SK-N-SH (cell line): Measurements from ENCODE around the gene CTDP1. TPM values are rescaled to one million over a fixed set of nuclear protein-coding genes. Genes with fewer than 3 reads are reported as not detected.

ENCODE experiments used
- CTCF ChIA-PET: fragments of 300-600, 350-600 bp; formaldehyde crosslinking; extraction: SDS; loops from one replicate; lab custom pipeline; 2021; lab: Yijun Ruan, JAX
- POLR2A ChIA-PET: fragments of 350-600 bp; sonication (Branson Sonifier 250); formaldehyde crosslinking; extraction: SDS; loops from one replicate; lab custom pipeline; 2020; ENCODE audit warnings: antibody characterized with exemption, inconsistent platforms; lab: Yijun Ruan, JAX
- DNase-seq: peaks from one replicate; pipeline ENCODE4 v3.0.0; 2012
- H2AFZ ChIP-seq: fragments of 200-600 bp; sonication (generic); 2 replicates; pipeline ENCODE4 v1.8.1; 2016; ENCODE audit warnings: antibody characterized with exemption, mild to moderate bottlenecking, low read depth
- H3F3A ChIP-seq: fragments of 200-600 bp; sonication (generic); replicated peaks from 2 replicates; pipeline ENCODE3; 2016; ENCODE audit warnings: antibody characterized with exemption, mild to moderate bottlenecking; ENCODE audit not compliant: insufficient read depth
- H3K27ac ChIP-seq, 2 experiments: fragments of 200-500 bp in 1 of 2; fragments of 200-600 bp in 1 of 2; sonication (Bioruptor generic) in 1 of 2; sonication (generic), shearing (Covaris generic) in 1 of 2; 2 replicates each; pipeline versions ENCODE4 v1.5.1 to v1.6.1; 2014 to 2016; ENCODE audit warnings: low read depth in 2 of 2, inconsistent platforms in 1 of 2, low read length in 1 of 2, mild to moderate bottlenecking in 1 of 2, mixed read lengths in 1 of 2
- H3K27me3 ChIP-seq: fragments of 200-600 bp; sonication (generic), shearing (Covaris generic); 2 replicates; pipeline ENCODE4 v1.6.1; 2016; ENCODE audit warnings: mixed run types; ENCODE audit not compliant: insufficient read depth
- H3K36me3 ChIP-seq, 2 experiments: fragments of 200-500 bp in 1 of 2; fragments of 200-600 bp in 1 of 2; sonication (Bioruptor generic) in 1 of 2; sonication (generic) in 1 of 2; replicated peaks in 1 of 2; 2 replicates each; pipeline versions ENCODE3 to v1.5.1; 2014 to 2016; ENCODE audit warnings: low read length in 1 of 2, mild to moderate bottlenecking in 1 of 2; ENCODE audit not compliant: insufficient read depth in 2 of 2, control insufficient read depth in 1 of 2
- H3K4me1 ChIP-seq, 2 experiments: fragments of 200-500 bp in 1 of 2; fragments of 200-600 bp in 1 of 2; sonication (Bioruptor generic) in 1 of 2; sonication (generic), shearing (Covaris generic) in 1 of 2; 2 replicates each; pipeline versions ENCODE4 v1.5.1 to v1.6.1; 2014 to 2016; ENCODE audit warnings: low read depth in 1 of 2, low read length in 1 of 2, mixed run types in 1 of 2; ENCODE audit not compliant: insufficient read depth in 2 of 2, control insufficient read depth in 1 of 2
- H3K4me2 ChIP-seq: fragments of 200-600 bp; sonication (generic), shearing (Covaris generic); 2 replicates; pipeline ENCODE4 v1.6.1; 2017; ENCODE audit warnings: mixed run types
- H3K4me3 ChIP-seq, 2 experiments: fragments of 200-500 bp in 1 of 2; fragments of 200-600 bp in 1 of 2; sonication (Bioruptor generic) in 1 of 2; sonication (generic), shearing (Covaris generic) in 1 of 2; 2 replicates each; pipeline versions ENCODE4 v1.5.1 to v1.8.1; 2014 to 2016; ENCODE audit warnings: low read depth in 2 of 2, inconsistent platforms in 1 of 2, low read length in 1 of 2, mild to moderate bottlenecking in 1 of 2, mixed read lengths in 1 of 2, moderate library complexity in 1 of 2
- H3K79me2 ChIP-seq: fragments of 200-600 bp; sonication (generic); 2 replicates; pipeline ENCODE4 v1.8.1; 2017; ENCODE audit warnings: mild to moderate bottlenecking; ENCODE audit not compliant: insufficient read depth
- H3K9ac ChIP-seq: fragments of 200-600 bp; sonication (generic); 2 replicates; pipeline ENCODE4 v1.6.1; 2017; ENCODE audit warnings: mixed run types
- H3K9me2 ChIP-seq: fragments of 200-600 bp; sonication (generic); 2 replicates; pipeline ENCODE4 v1.6.1; 2017; ENCODE audit warnings: mixed run types
- H3K9me3 ChIP-seq: fragments of 200-600 bp; sonication (generic); 2 replicates; pipeline ENCODE4 v1.6.1; 2017; ENCODE audit warnings: mixed run types, mild to moderate bottlenecking, moderate library complexity
- H4K20me1 ChIP-seq: fragments of 200-600 bp; sonication (generic); 2 replicates; pipeline ENCODE4 v1.6.1; 2017; ENCODE audit warnings: mild to moderate bottlenecking, mixed run types; ENCODE audit not compliant: insufficient read depth
- ELF1 ChIP-seq: IDR thresholded peaks from 2 replicates; pipeline ENCODE4 v1.4.0; 2012
- EP300 ChIP-seq, 2 experiments: IDR thresholded peaks; 2 replicates each; pipeline versions ENCODE4 v1.4.0 to v1.6.1; 2012; ENCODE audit warnings: borderline replicate concordance in 1 of 2, low read depth in 1 of 2, low read length in 1 of 2
- FOSL2 ChIP-seq: IDR thresholded peaks from 2 replicates; pipeline ENCODE4 v1.4.0; 2012; ENCODE audit warnings: low read depth, mild to moderate bottlenecking, moderate library complexity, borderline replicate concordance
- FOXJ3 ChIP-seq: sonication (generic); formaldehyde crosslinking; IDR thresholded peaks from 2 replicates; pipeline ENCODE4 v1.5.1; 2020; ENCODE audit warnings: mild to moderate bottlenecking, missing genetic modification reagents
- GATA2 ChIP-seq: sonication (generic); formaldehyde crosslinking; IDR thresholded peaks from 2 replicates; pipeline ENCODE4 v1.5.0; 2020; ENCODE audit warnings: mild to moderate bottlenecking, missing genetic modification reagents
- MAX ChIP-seq: IDR thresholded peaks from 2 replicates; pipeline ENCODE4 v1.4.0; 2012; ENCODE audit warnings: low read depth
- POLR2AphosphoS5 ChIP-seq: IDR thresholded peaks from 2 replicates; pipeline ENCODE4 v1.6.1; 2012; ENCODE audit warnings: low read depth, low read length
- REST ChIP-seq: IDR thresholded peaks from 2 replicates; pipeline ENCODE4 v1.6.1; 2012; ENCODE audit warnings: mild to moderate bottlenecking, low read depth, low read length, moderate library complexity
- SMC3 ChIP-seq: IDR thresholded peaks from 2 replicates; pipeline ENCODE4 v1.6.1; 2012; ENCODE audit warnings: low read depth, low read length, improper control_type of control experiment
- TEAD4 ChIP-seq: IDR thresholded peaks from 2 replicates; pipeline ENCODE4 v1.4.0; 2012; ENCODE audit warnings: mild to moderate bottlenecking, borderline replicate concordance; ENCODE audit not compliant: insufficient read depth
- USF1 ChIP-seq: IDR thresholded peaks from 2 replicates; pipeline ENCODE4 v1.4.0; 2012; ENCODE audit warnings: low read depth, borderline replicate concordance
- WGBS: methylation state at CpG from one replicate; pipeline ENCODE4 v1.1.6; 2017; ENCODE audit warnings: low lambda C conversion rate; 5-methylcytosine and 5-hydroxymethylcytosine counted together
- polyA plus RNA-seq, 3 experiments: library from polyadenylated mRNA; depleted of rRNA; stranded (reverse); fragments of >200 nt; gene quantifications; 2 replicates each; pipeline ENCODE4 v1.2.3, GENCODE V29; 2012

CTDP1 gene
- polyA plus RNA-seq, 1 of the 3 experiments (the other 2 are of a cell fraction) = 15.6 TPM

- Histone ChIP-seq H3K4me2 (no peak overlapping the region), H3K9me3 (no peaks in the 10 kb centered on the region), H2AFZ (no peak overlapping the region), H3F3A (no peaks in the 10 kb centered on the region), H3K79me2 (no peaks in the 10 kb centered on the region), H3K9me2 (no peaks in the 10 kb centered on the region), H3K4me1 (no peaks in the 10 kb centered on the region), H3K36me3 (peaks cover 19 to 31% of the 10 kb centered on the region in 2 experiments), H3K27ac (no peak overlapping the region), H3K4me3 (no peak overlapping the region), H3K27me3 (no peaks in the 10 kb centered on the region), H3K9ac (no peak overlapping the region), H4K20me1 (no peaks in the 10 kb centered on the region)
- TF ChIP-seq SMC3 (no peak), MAX (no peak), ELF1 (no peak), EP300 (IDR thresholded peaks at IDR 0.05; ENCODE audit: borderline replicate concordance in 1 of 2, low read depth in 1 of 2, low read length in 1 of 2) (no peak), POLR2AphosphoS5 (no peak), GATA2 (no peak), FOXJ3 (CRISPR knock-in tag) (no peak), REST (no peak), TEAD4 (no peak), FOSL2 (no peak)
- POLR2A ChIA-PET = no interaction called here
- CTCF ChIA-PET = no interaction called here
- no peak for DNase-seq
- 94% methylated on average over 4 of the region's 4 CpGs for WGBS
Measured at GRCh38 chr18:79742076-79742475, 62.5 kb downstream of the CTDP1 start.

- no peak for DNase-seq
- Histone ChIP-seq H4K20me1 (no peaks in the 10 kb centered on the region), H2AFZ (no peak overlapping the region), H3K27me3 (no peaks in the 10 kb centered on the region), H3K79me2 (no peaks in the 10 kb centered on the region)
- POLR2A ChIA-PET = no interaction called here
- no peak for TF ChIP-seq USF1
- TF ChIP-seq, all 33 proteins: peak for 0
- Histone ChIP-seq H3K4me1 (no peaks in the 10 kb centered on the region), H3K9me3 (no peaks in the 10 kb centered on the region), H3K27ac (no peak overlapping the region), H3K4me2 (no peak overlapping the region), H3K4me3 (no peak overlapping the region), H3K9ac (no peak overlapping the region), H3K9me2 (no peaks in the 10 kb centered on the region), H3F3A (no peaks in the 10 kb centered on the region), H3K36me3 (peaks cover 14 to 18% of the 10 kb centered on the region in 2 experiments)
- 91% methylated on average over 14 of the region's 14 CpGs for WGBS
- CTCF ChIA-PET = no interaction called here
Measured at GRCh38 chr18:79744625-79745024, 65.0 kb downstream of the CTDP1 start.
